Ramos (cell line): ENCODE measurements around the gene HOXA4.

ENCODE experiments used
- in situ Hi-C: fragments of 300-500 bp; cut with MboI; formaldehyde crosslinking; loops from one replicate; pipeline ENCODE4 v1.14.3; 2022; ENCODE audit warnings: low sequenced_read_pairs; ENCODE audit not compliant: unreplicated experiment

Gene HOXA4

GRCh38 chr7:27149842-27150567 is 19.4 kb upstream of the HOXA4 start:
- in situ Hi-C loops = loop anchor here (10.0 to 25.0 kb wide), 5 partner anchors 295 to 1263 kb away; no protein-coding TSS in a partner anchor

- in situ Hi-C loops = loop anchor here (10.0 kb wide), 1 partner anchor 294 kb away; no protein-coding TSS in a partner anchor
Measured at GRCh38 chr7:27148756-27149641, 18.4 kb upstream of the HOXA4 start.

GRCh38 chr7:27148031-27148755 is 17.6 kb upstream of the HOXA4 start:
- in situ Hi-C loops = loop anchor here (10.0 kb wide), 1 partner anchor 293 kb away; no protein-coding TSS in a partner anchor

- in situ Hi-C loops = loop anchor here (10.0 kb wide), 1 partner anchor 293 kb away; no protein-coding TSS in a partner anchor
Measured at GRCh38 chr7:27147199-27148030, 16.9 kb upstream of the HOXA4 start, which contains the start of gene HOXA6. HOXA6 (minus strand) TSS chr7:27147774; CDS start chr7:27147749, 25 bp downstream.

GRCh38 chr7:27146491-27147198 is 16.1 kb upstream of the HOXA4 start:
- in situ Hi-C loops = loop anchor here (10.0 kb wide), 1 partner anchor 292 kb away; no protein-coding TSS in a partner anchor

- in situ Hi-C loops = loop anchor here (10.0 kb wide), 1 partner anchor 291 kb away; no protein-coding TSS in a partner anchor
Measured at GRCh38 chr7:27145914-27146412, 15.4 kb upstream of the HOXA4 start.

- in situ Hi-C loops = loop anchor here (10.0 kb wide), 1 partner anchor 291 kb away; no protein-coding TSS in a partner anchor
Measured at GRCh38 chr7:27145165-27145913, 14.8 kb upstream of the HOXA4 start.

GRCh38 chr7:27144781-27145164 is 14.2 kb upstream of the HOXA4 start:
- in situ Hi-C loops = loop anchor here (10.0 kb wide), 1 partner anchor 290 kb away; no protein-coding TSS in a partner anchor

GRCh38 chr7:27143950-27144780 is 13.6 kb upstream of the HOXA4 start:
- in situ Hi-C loops = loop anchor here (10.0 kb wide), 1 partner anchor 289 kb away; no protein-coding TSS in a partner anchor

- in situ Hi-C loops = loop anchor here (10.0 kb wide), 1 partner anchor 288 kb away; no protein-coding TSS in a partner anchor
Measured at GRCh38 chr7:27143023-27143949, 12.7 kb upstream of the HOXA4 start, which contains the start of gene HOXA5. HOXA5 (minus strand) TSS chr7:27143681; CDS start chr7:27143607, 74 bp downstream.

- in situ Hi-C loops = loop anchor here (10.0 kb wide), 1 partner anchor 288 kb away; no protein-coding TSS in a partner anchor
Measured at GRCh38 chr7:27142580-27143022, 12.0 kb upstream of the HOXA4 start.

- in situ Hi-C loops = loop anchor here (10.0 kb wide), 1 partner anchor 287 kb away; no protein-coding TSS in a partner anchor
Measured at GRCh38 chr7:27141923-27142579, 11.5 kb upstream of the HOXA4 start.

- in situ Hi-C loops = loop anchor here (10.0 kb wide), 1 partner anchor 287 kb away; no protein-coding TSS in a partner anchor
Measured at GRCh38 chr7:27141137-27141922, 10.8 kb upstream of the HOXA4 start.
